C1 segment of cervical spinal cord (tissue), 14 donors: ENCODE measurements around the gene CHRNA3.

Source experiments
- DNase-seq, 14 donors: peaks; one replicate each; lab custom pipeline; 2025; lab: John Stamatoyannopoulos, UW

Gene CHRNA3

DNA sequence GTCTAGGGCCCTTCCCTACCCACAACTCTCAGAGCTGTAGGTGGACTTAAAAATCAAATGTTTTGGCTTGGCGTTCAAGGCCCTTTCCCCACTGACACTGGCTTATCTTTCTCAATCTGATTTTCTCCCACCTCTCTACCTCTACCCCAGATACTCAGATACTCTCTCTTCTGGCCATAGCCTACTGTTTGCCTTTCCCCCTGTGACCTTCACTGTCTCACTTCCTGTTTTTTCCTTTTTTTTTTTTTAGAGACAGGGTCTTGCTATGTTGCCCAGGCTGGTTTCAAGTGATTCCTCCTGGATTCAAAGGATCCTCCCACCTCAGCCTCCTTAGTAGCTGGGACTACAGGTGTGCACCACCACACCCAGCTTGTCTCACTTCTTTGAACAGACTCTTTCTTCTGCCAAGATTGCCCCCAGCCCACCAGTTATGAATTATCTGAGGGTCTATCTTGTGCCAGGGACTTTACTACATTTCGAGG, 15.6 kb upstream of the CHRNA3 start:
- DNase-seq, result no peak

DNA sequence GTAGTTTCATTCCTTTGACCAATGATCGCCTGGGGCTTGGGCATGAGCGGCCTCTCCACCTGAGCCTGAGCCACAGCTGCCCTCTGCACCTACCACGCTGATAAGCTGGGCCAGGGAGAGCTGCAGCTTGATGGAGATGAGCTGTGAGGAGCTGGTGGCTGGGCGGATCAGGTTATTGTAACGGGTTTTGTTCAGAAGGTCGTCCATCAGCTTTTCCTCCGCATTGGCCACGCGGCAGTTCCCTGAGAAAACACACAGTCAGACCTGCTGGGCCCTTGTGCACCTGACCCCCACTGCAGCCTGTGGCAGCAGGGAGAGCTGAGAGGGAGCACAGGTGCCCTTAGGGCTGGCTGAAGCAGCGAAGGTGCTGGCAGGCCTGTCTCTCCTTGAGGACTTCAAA, 14.6 kb upstream of the CHRNA3 start:
- no peak for DNase-seq

GRCh38 chr15:78634210-78635145, 13.7 kb upstream of the CHRNA3 start:
- no peak for DNase-seq

GRCh38 chr15:78633348-78633747, 12.6 kb upstream of the CHRNA3 start:
- no peak for DNase-seq

DNA sequence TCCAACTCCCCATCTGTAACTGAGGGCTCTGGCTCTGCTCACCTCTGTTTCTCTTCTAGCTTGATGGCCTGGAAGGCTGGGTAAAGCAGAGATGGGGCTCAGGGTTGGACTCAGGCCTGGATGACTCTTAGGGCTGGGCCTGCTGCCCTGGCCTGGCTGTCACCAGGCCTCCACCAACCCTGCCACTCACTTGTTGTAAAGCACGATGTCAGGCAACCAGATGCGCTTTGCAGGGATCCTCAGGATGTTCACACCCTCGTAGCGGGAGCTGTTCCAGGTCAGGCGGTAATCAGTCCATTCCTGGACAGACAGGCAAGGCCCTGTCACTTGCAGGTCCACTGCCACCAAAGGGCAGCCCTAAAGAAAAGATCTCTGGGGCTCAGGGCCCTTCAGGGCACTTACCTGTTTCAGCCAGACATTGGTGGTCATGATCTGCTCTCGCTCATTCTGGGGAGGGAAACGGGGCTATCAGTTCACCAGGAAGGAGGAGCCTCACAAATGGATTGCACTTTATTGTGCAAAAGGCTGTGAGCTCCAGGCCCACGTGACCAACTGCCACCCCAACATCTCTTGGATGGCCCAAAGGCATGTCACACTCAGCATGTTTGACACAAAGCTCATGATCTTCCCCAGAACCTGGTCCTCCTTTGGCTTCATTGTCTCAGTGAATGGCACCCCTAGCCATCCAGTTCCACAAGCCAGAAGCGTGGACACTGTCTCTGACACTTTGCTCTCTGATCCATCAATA, 10.3 kb upstream of the CHRNA3 start:
- no peak for DNase-seq

GRCh38 chr15:78629716-78630065, 8.9 kb upstream of the CHRNA3 start:
- no peak for DNase-seq

GRCh38 chr15:78629031-78629715, 8.4 kb upstream of the CHRNA3 start:
- DNase-seq, result no peak

DNA sequence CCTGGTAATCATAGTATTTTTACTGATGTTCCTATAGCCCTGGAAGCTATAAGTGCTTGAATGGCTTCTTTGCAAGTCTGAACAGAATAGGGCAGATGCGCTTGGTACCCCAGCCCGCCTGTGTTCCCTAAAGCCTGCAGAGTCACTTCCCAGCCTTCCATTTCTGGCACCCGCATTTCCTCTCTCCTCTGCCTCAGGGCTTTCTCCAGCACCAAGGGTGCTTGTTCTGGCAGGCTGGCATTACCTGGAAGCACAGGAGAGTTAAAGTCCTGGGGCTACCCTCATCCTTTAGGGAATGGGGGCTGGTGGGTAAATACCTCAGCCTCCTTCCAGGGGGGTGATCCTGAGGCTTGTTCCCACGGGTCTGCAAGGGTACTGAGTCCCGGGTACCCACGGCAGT, 7.4 kb upstream of the CHRNA3 start:
- DNase-seq, result no peak

- no peak for DNase-seq
Measured at GRCh38 chr15:78627348-78627747, 6.6 kb upstream of the CHRNA3 start.

- no peak for DNase-seq
Measured at GRCh38 chr15:78626381-78626995, 5.7 kb upstream of the CHRNA3 start.

DNA sequence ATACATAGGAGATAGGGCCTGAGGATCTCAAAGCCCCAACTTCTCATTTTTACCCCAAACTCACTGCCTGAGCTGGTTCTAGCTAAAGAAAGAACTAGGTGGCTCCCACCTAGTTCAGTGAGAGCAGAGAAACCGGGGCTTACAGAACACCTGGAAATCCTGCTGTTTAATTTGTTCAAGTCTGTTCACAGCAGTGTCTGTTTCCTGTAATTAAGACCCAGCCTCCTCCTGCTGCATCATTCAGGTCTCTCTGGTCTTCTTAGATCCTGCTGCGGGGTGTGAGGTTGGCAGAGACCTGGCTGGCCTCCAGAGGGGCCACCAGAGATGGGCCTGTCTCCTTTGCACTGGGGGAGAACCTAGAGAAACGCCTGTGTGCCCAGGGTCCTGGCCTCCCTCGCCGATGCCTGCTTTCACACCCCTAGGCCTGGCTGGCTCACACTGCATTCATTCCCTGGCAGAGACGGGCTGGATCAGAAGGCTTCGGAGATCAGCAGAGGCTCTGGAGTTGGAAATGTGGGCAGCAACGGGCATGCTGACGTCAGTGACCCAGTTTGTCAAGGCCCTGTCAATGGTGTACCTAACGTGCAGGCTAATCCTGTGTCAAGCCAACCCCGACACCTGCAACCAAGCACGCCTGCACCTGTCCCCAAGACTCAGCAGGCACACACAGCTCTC, 4.9 kb upstream of the CHRNA3 start:
- DNase-seq, result no peak

DNA sequence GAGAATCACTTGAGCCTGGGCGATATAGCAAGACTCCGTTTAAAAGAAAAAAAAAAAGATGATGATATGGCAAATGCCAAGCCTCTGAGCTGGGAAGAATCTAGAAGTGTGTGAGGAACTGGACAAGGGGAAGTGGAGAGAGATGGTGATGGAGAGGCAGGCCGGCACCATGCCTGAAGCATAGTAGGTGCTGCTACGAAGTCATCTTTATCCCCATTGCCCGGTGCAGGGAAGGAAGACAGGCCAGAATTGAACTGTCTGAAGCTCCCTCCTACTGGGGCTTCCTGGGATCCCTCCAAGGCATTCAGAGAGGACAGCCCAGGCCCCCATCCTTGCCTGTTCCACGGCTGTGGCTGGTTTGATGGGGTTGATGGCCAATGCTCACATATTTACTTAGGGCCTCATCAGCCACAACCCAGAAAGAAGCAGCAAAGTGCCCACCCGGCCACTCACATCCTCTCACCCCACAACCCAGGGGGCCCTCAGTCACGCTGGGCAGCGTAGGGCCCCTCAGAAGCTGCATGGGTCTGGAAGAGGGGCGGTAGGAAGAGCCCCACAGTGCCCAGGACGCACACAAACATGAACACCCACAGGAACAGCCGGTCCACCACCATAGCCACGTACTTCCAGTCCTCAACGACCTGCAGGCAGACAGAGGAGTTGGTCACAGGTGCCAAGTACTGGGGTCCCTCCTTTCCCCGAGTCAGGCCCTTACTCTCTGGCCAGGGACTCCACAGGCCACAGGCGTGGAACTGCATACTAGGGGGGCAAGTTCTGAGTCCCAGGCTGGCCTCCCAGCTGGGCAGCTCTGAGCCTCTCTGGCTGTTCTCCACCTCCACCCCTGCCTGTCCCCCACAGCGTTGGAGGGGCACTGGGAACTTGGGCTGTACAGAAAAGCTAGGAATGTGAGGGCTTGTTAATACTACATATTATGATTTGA, 4.1 kb upstream of the CHRNA3 start:
- no peak for DNase-seq

GRCh38 chr15:78623786-78624497, 3.1 kb upstream of the CHRNA3 start:
- DNase-seq, result no peak

GRCh38 chr15:78621810-78622402, 1.1 kb upstream of the CHRNA3 start:
- DNase-seq, result no peak

DNA sequence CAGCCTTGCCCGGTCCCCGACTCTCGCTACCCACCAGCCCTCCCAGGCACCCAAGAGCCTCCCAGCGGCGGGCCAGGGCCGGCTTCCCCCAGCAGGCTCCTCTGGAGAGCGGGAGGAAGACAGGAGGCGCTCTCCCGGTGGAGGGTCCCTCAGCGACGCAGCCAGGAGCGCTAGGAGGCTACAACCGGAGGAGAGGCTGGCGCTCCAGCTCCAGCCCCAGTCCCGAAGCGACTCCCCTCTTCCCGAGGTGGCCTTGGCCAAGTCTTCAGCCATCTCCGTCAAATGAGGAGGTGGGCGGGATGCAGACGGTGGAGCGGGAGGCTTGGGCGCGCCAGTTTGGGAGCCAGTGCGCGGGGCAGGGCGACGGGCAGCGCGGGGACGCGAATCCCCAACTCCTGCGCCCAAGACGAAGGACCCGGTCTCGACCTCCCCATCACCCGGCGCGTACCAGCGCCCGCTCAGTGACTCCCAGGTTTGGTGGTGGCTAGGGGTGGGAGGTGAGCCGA, 722 bp downstream of the CHRNA3 start:
- no peak for DNase-seq

- DNase-seq, result no peak
Measured at GRCh38 chr15:78619022-78619950, 1.5 kb downstream of the CHRNA3 start.

DNA sequence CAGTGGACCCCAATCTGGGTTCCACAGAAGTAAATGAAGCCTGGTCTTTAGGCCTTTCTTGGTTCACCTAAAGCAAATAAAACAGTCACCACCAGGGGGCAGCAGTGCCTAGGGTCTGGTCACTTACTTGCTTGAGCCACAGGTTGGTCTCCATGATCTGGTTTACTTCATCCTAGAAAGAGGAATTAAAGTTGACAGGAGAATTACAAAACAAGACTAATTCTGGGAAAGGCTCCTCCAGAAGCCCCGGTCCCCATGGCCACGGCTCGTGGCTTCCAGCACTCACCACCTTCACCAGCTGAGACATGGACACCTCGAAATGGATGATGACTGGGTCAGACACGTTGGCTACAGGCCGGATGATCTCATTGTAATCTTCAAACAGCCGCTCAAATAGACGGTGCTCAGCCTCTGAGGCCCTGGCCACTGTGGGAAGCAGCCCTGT, 2.3 kb downstream of the CHRNA3 start:
- peak in 13 of 14 donors; percentile 2 to 71 (median 48) for DNase-seq

- DNase-seq, result no peak
Measured at GRCh38 chr15:78618064-78618463, 2.7 kb downstream of the CHRNA3 start.
